GM18508 (cell line): ENCODE data around the gene BOLL.
"Not testable (repeated sequence)": the region's sequence is repeated elsewhere in the genome, so short reads cannot be mapped to it uniquely, and the experiment has no call there.

Source experiments
- ATAC-seq: cut with Tn5 transposase; IDR thresholded peaks from one replicate; pipeline ENCODE4 v1.9.1; 2021; ENCODE audit warnings: moderate number of reproducible peaks; ENCODE audit not compliant: insufficient read depth, unreplicated experiment

Gene BOLL

GRCh38 chr2:197707316-197708213, 77.6 kb downstream of the BOLL start:
- no peak for ATAC-seq

- no peak for ATAC-seq
These were observed 78.3 kb downstream of the BOLL start for GRCh38 chr2:197706839-197707207.

- ATAC-seq, result no peak
These were observed 78.9 kb downstream of the BOLL start for GRCh38 chr2:197705912-197706838.

- peak; percentile 60 for ATAC-seq
These were observed 79.8 kb downstream of the BOLL start, which contains the start of gene MARS2 for GRCh38 chr2:197705121-197705911. Gene MARS2 (plus strand): TSS chr2:197705369. CDS start chr2:197705406, 37 bp downstream.

- peak; percentile 27 for ATAC-seq
These were observed 80.5 kb downstream of the BOLL start for GRCh38 chr2:197704434-197705120.

- ATAC-seq, result no peak
These were observed 84.2 kb downstream of the BOLL start for GRCh38 chr2:197700960-197701359.

GRCh38 chr2:197699724-197700123, 85.4 kb downstream of the BOLL start:
- ATAC-seq, result not testable (repeated sequence)

GRCh38 chr2:197696571-197696970, 88.5 kb downstream of the BOLL start:
- not testable (repeated sequence) for ATAC-seq

- not testable (repeated sequence) for ATAC-seq
These were observed 89.1 kb downstream of the BOLL start for GRCh38 chr2:197695971-197696370.

- not testable (repeated sequence) for ATAC-seq
These were observed 89.9 kb downstream of the BOLL start for GRCh38 chr2:197695206-197695605.

- ATAC-seq, result no peak
These were observed 107.6 kb downstream of the BOLL start for GRCh38 chr2:197677483-197677882.

GRCh38 chr2:197677056-197677455, 108.1 kb downstream of the BOLL start:
- ATAC-seq, result no peak
